Nephron (organoid): ENCODE data around the gene ATP1B2.

ENCODE experiments used
- H3K27ac Mint-ChIP-seq, 3 experiments: 2 replicates each; pipeline ENCODE4 v1.8.0; 2020; ENCODE audit warnings: mixed read lengths in 3 of 3, mild to moderate bottlenecking in 2 of 3, moderate library complexity in 1 of 3
- H3K27me3 Mint-ChIP-seq: 2 replicates; pipeline ENCODE4 v1.8.0; 2021; ENCODE audit warnings: low read depth, mild to moderate bottlenecking, moderate library complexity, mixed read lengths
- H3K36me3 Mint-ChIP-seq: 2 replicates; pipeline ENCODE4 v1.8.0; 2020; ENCODE audit warnings: low read depth, mixed read lengths
- H3K4me1 Mint-ChIP-seq: 2 replicates; pipeline ENCODE4 v1.8.0; 2020; ENCODE audit warnings: mixed read lengths
- H3K4me3 Mint-ChIP-seq, 3 experiments: 2 replicates each; pipeline ENCODE4 v1.8.0; 2020; ENCODE audit warnings: mild to moderate bottlenecking in 3 of 3, mixed read lengths in 3 of 3, moderate library complexity in 2 of 3
- H3K9me3 Mint-ChIP-seq: 2 replicates; pipeline ENCODE4 v1.8.0; 2020; ENCODE audit warnings: mixed read lengths
- TF ChIP-seq, protein P1 (sequence below), 3 experiments: fragments of 200-600 bp; sonication (generic); IDR thresholded peaks; one replicate each; pipeline ENCODE4 v1.5.0; 2021; ENCODE audit warnings: antibody characterized with exemption in 3 of 3; ENCODE audit not compliant: unreplicated experiment in 3 of 3

ATP1B2 gene

GRCh38 chr17:7677388-7678067 is 26.8 kb downstream of the ATP1B2 start:
- Mint-ChIP-seq H3K4me3 (no peak overlapping the region), H3K27ac (no peak overlapping the region), H3K27me3 (no peaks in the 10 kb centered on the region), H3K36me3 (peaks cover 46% of the 10 kb centered on the region), H3K9me3 (peaks cover 3% of the 10 kb centered on the region), H3K4me1 (no peaks in the 10 kb centered on the region)
- TF ChIP-seq, protein P1, sequence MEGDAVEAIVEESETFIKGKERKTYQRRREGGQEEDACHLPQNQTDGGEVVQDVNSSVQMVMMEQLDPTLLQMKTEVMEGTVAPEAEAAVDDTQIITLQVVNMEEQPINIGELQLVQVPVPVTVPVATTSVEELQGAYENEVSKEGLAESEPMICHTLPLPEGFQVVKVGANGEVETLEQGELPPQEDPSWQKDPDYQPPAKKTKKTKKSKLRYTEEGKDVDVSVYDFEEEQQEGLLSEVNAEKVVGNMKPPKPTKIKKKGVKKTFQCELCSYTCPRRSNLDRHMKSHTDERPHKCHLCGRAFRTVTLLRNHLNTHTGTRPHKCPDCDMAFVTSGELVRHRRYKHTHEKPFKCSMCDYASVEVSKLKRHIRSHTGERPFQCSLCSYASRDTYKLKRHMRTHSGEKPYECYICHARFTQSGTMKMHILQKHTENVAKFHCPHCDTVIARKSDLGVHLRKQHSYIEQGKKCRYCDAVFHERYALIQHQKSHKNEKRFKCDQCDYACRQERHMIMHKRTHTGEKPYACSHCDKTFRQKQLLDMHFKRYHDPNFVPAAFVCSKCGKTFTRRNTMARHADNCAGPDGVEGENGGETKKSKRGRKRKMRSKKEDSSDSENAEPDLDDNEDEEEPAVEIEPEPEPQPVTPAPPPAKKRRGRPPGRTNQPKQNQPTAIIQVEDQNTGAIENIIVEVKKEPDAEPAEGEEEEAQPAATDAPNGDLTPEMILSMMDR (IDR thresholded peaks at IDR 0.05; ENCODE audit: unreplicated experiment in 3 of 3): no peak

DNA sequence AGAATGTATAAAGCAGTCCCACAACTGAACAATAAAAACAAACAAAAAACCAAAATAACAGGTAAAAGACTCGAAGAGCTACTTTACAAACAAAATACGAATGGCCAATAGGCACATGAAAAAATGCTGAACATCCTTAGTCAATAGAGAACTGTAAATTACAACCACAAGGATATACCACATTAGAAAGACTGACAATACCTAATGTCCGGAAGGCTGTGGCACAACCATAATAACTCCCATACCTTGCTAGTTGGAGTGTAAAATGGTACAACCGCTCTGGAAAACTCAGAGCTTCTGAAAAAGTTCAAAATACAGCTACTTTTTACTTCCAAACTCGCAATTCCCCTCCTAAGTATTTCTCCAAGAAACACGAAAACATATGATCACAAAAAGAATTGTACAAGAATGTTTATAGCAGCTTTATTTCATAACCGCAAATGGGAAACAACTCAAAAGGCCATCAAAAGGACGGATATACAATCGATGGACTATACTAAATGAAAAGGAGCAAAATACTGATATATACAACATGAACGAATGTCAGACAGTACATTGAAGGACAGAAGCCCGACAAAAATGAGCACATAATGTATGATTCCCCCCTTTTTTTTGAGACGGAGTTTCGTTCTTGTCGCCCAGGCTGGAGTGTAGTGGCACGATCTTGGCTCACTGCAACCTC is 34.3 kb downstream of the ATP1B2 start:
- no peaks in the 10 kb centered on the region for H3K9me3 Mint-ChIP-seq
- H3K4me3 Mint-ChIP-seq: peak overlapping the region; percentile 93 to 98 (median 98)
- H3K4me1 Mint-ChIP-seq: peaks cover 22% of the 10 kb centered on the region
- peaks cover under 1% of the 10 kb centered on the region for H3K36me3 Mint-ChIP-seq
- H3K27me3 Mint-ChIP-seq: no peaks in the 10 kb centered on the region
- peak overlapping the region; percentile 100 for H3K27ac Mint-ChIP-seq
- TF ChIP-seq, protein P1 (IDR thresholded peaks at IDR 0.05; ENCODE audit: unreplicated experiment in 3 of 3): no peak

DNA sequence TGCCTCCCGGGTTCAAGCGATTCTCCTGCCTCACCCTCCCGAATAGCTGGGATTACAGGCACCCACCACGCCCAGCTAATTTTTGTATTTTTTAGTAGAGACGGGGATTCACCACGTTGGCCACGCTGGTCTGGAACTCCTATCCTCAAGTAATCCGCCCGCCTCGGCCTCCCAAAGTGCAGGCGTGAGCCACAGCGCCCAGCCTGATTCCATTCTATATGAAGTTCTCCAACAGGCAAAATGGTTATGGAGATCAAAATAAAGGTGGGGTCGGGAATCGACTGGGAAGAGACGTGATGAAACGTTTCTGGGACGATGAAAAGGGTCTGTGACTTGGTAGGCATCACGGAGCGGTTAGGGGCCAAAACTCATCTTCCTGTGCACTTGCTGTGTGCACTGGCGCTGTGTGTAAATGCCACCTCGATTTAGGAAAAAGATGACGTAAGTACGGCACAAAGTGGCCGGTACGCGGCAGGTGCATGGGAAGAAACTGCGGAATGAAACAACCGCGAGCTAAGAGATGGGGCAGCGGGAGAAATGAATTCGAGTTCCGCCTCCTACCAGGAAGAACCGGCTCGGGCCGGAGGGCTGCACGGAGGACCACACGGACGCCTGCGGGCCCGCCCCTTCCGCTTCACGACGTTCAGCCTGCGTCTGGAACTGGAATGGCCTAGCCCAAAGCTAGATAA is 35.0 kb downstream of the ATP1B2 start:
- Mint-ChIP-seq H3K27me3 (no peaks in the 10 kb centered on the region), H3K27ac (peak overlapping the region; percentile 100), H3K9me3 (no peaks in the 10 kb centered on the region), H3K36me3 (peaks cover 5% of the 10 kb centered on the region), H3K4me3 (peak overlapping the region; percentile 93 to 98 (median 98)), H3K4me1 (peaks cover 22% of the 10 kb centered on the region)
- TF ChIP-seq, protein P1 (IDR thresholded peaks at IDR 0.05; ENCODE audit: unreplicated experiment in 3 of 3): no peak

DNA sequence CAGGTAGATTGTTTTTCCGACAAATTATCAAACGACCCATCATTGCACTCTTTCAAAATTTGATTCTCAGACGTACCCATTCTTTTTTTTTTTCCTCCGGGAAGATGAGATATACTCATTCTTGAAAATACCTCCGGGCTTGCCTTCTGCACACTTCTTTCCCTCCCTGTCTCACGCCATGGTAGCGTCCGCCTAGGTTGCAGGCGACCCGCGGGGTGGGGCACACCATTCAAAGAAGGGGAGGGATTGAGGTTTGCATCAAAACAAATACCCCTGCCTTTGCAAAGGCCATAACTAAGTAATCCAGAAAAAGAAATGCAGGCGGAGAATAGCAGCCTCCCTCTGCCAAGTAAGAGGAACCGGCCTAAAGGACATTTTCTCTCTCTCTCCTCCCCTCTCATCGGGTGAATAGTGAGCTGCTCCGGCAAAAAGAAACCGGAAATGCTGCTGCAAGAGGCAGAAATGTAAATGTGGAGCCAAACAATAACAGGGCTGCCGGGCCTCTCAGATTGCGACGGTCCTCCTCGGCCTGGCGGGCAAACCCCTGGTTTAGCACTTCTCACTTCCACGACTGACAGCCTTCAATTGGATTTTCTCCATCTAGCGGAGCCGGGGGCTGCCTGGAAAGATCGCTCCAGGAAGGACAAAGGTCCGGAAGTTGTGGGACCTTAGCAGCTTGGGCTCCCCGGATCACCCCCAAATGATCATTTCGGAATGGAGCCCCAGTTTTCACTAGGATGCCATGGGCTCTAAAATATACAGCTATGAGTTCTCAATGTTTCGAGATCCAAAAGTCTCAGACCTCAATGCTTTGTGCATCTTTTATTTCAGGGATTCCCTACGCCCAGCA is 35.7 kb downstream of the ATP1B2 start:
- Mint-ChIP-seq H3K36me3 (peaks cover 9% of the 10 kb centered on the region), H3K4me3 (peak overlapping the region; percentile 93 to 98 (median 98)), H3K4me1 (peaks cover 22% of the 10 kb centered on the region), H3K27me3 (no peaks in the 10 kb centered on the region), H3K27ac (peak overlapping the region; percentile 100), H3K9me3 (no peaks in the 10 kb centered on the region)
- TF ChIP-seq, protein P1 (IDR thresholded peaks at IDR 0.05; ENCODE audit: unreplicated experiment in 3 of 3): no peak

DNA sequence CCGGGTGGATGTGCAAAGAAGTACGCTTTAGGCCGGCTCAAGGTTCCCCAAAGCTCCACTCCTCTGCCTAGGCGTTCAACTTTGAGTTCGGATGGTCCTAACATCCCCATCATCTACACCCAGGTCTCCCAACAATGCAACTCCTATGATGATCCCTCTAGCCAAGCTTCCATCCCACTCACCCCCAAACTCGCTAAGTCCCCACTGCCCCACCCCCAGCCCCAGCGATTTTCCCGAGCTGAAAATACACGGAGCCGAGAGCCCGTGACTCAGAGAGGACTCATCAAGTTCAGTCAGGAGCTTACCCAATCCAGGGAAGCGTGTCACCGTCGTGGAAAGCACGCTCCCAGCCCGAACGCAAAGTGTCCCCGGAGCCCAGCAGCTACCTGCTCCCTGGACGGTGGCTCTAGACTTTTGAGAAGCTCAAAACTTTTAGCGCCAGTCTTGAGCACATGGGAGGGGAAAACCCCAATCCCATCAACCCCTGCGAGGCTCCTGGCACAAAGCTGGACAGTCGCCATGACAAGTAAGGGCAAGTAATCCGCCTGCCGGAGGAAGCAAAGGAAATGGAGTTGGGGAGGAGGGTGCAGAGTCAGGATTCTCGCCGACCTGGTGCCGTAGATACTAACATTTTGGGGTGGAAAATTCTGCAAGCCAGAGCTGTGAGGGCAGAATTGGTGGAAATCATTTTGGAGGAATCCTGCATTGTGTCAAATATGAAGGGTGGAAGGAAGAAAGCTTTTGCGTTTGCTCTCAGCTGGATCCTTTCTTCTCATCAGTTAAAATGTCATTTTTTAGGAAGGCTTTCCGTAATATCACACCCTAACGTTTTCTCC is 36.6 kb downstream of the ATP1B2 start, which contains the start of gene TP53:
Gene TP53, minus strand, starts transcription at position 419 of the 836 bp plus-strand sequence. CDS start 10,896 bp downstream, outside the sequence.
- peak within 1 kb of the TSS; percentile 93 to 98 (median 98) for H3K4me3 Mint-ChIP-seq
- H3K27ac Mint-ChIP-seq: peak within 1 kb of the TSS; percentile 100
- peaks cover 9% of the 10 kb centered on the region for H3K36me3 Mint-ChIP-seq
- H3K27me3 Mint-ChIP-seq: no peaks in the 10 kb centered on the region
- peaks cover 22% of the 10 kb centered on the region for H3K4me1 Mint-ChIP-seq
- TF ChIP-seq, protein P1 (IDR thresholded peaks at IDR 0.05; ENCODE audit: unreplicated experiment in 3 of 3): no peak
- H3K9me3 Mint-ChIP-seq: no peaks in the 10 kb centered on the region
